Thyroid gland (tissue), 4 donors: ENCODE data around the gene LENG1.

Experiments used
- POLR2A ChIP-seq, 2 donors: fragments of 450-650 bp; IDR thresholded peaks; one replicate each; pipeline ENCODE4 v1.6.1; 2017; ENCODE audit warnings: antibody characterized with exemption in 2 of 2, mild to moderate bottlenecking in 2 of 2, moderate library complexity in 1 of 2
- TF ChIP-seq, protein P1 (sequence below), 6 experiments: fragments of 200-600 bp in 3 of 6; fragments of 450-650 bp in 3 of 6; sonication (generic) in 3 of 6; IDR thresholded peaks; one replicate each; pipeline ENCODE4 v1.5.1; 2016 to 2019; ENCODE audit warnings: antibody characterized with exemption in 6 of 6, mild to moderate bottlenecking in 2 of 6, inconsistent platforms in 1 of 6, moderate library complexity in 1 of 6

DNA sequence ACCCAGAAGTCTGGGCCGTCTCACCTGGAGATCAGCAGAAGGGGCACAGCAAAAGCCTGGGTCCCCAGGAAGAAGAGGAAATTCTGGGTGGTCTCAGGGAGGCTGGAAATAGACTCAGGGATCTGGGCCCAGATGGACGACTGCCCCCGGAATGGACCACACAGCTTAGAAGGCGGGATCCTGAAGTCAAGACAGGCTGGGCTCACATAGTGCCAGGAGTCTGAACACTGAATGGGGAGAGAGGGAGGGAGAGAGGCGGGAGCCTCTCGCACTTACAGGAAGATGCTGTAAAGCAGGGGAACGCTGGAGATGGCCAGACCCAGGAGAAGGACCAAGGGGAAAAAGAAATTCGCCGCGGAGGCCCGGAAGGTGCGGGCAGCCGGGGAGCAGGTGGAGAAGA is 1.3 kb upstream of the LENG1 start:
- TF ChIP-seq, protein P1, sequence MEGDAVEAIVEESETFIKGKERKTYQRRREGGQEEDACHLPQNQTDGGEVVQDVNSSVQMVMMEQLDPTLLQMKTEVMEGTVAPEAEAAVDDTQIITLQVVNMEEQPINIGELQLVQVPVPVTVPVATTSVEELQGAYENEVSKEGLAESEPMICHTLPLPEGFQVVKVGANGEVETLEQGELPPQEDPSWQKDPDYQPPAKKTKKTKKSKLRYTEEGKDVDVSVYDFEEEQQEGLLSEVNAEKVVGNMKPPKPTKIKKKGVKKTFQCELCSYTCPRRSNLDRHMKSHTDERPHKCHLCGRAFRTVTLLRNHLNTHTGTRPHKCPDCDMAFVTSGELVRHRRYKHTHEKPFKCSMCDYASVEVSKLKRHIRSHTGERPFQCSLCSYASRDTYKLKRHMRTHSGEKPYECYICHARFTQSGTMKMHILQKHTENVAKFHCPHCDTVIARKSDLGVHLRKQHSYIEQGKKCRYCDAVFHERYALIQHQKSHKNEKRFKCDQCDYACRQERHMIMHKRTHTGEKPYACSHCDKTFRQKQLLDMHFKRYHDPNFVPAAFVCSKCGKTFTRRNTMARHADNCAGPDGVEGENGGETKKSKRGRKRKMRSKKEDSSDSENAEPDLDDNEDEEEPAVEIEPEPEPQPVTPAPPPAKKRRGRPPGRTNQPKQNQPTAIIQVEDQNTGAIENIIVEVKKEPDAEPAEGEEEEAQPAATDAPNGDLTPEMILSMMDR (IDR thresholded peaks at IDR 0.05), result no peak
- no peak for TF ChIP-seq POLR2A (IDR thresholded peaks at IDR 0.05)
